Central memory CD4-positive, alpha-beta T cell (primary cell): ENCODE data around the gene TMTC2.

ENCODE experiments used
- DNase-seq: peaks from one replicate; pipeline ENCODE4 v3.0.0; 2022

Gene TMTC2

DNA sequence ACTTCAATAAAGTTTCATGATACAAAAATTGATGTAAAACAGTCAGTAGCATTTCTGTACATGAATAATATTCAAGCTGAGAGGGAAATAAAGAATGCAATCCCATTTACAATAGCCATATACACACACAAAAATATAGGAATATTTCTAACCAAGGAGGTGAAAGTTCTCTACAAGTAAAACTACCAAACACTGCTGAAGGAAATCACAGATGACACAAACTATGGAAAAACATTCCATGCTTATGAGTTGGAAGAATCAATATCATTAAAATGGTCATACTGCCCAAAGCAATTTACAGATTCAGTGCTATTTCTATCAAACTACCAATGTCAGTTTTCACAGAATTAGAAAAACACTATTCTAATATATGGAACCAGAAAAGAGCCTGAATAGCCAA is 272.3 kb downstream of the TMTC2 start:
- DNase-seq = no peak

GRCh38 chr12:82959821-82960220 is 273.1 kb downstream of the TMTC2 start:
- no peak for DNase-seq

GRCh38 chr12:82961835-82962234 is 275.1 kb downstream of the TMTC2 start:
- no peak for DNase-seq

GRCh38 chr12:82963956-82964355 is 277.2 kb downstream of the TMTC2 start:
- no peak for DNase-seq

- no peak for DNase-seq
Measured at GRCh38 chr12:82964446-82964845, 277.7 kb downstream of the TMTC2 start.

DNA sequence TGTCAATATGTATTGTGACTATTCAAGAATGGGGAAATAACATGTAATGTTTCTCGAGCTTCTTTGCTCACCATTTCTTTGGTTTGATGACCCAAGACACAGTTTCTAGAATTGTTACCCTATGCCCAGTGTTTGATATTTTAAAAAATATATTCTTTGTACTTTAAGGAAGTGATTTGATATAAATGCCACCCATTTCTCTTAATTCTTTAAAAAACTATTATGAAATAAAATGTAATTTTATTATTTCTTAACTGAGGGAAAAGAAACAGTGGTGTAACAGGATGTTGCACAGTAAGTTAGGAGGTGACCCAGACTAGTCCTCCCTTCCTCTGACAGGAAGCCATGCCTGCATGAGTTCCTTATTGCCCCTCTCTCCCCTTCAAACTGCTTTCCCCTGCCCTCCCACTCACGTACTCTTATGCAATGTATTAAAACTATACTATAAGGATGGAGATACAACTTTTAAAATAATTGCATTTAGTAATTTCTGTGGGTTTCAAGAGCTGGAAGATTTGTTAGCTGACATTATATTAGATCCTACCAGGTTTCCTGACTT is 279.4 kb downstream of the TMTC2 start:
- DNase-seq = no peak

DNA sequence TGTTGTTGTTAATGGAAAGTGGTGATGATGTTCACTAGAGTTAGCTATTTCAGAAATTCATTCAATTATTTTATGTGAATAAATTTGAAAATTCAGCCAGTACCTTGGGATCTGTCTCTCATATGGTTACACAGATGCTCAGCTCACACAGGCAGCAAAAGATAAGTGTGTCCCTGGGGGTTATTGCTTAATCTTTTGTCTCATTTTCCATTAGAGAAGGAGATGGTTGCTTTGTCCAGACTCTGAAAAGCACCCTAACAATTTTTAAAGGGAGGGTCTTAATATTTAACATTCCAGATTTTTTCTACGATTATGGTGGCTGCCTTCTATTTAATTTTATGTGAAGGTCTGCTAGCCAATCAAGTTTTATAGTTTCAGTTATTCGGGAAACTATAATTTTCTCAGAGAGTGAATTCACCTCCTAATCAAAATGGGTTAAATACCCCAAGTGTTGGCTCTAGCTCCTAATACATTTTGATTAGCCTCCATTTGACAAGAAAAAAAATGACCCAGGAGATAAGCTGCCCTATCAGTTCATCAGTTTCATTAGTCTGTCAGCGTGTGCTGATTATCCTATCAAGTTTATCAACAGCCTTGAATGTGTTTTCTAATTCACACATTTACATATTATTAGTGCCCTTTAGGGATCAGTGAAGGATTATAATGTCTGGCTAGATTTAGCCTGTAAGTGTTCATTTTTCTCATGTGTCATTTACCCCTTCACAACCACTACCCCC is 282.1 kb downstream of the TMTC2 start:
- DNase-seq = no peak

DNA sequence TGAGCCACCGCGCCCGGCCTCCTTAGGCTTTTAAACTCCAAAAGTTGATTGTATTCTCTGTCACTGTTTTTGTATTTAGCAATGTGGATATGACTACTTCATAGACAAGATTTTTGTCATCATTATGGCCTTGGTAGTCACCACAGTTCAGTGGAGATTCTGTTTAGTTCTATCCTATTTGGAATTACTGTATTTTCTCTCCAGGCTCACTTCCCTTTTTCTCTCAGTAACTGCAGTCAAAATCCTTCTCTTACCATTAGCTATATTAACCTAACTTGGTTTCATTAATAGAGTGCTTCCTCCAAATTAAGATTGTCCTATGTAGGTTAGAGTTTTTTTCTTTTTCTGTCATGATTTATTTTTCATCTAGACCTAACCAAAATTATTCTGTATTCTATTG is 283.9 kb downstream of the TMTC2 start:
- DNase-seq = no peak

- DNase-seq = no peak
Measured at GRCh38 chr12:82971584-82971983, 284.9 kb downstream of the TMTC2 start.

- no peak for DNase-seq
Measured at GRCh38 chr12:82972624-82973023, 285.9 kb downstream of the TMTC2 start.

DNA sequence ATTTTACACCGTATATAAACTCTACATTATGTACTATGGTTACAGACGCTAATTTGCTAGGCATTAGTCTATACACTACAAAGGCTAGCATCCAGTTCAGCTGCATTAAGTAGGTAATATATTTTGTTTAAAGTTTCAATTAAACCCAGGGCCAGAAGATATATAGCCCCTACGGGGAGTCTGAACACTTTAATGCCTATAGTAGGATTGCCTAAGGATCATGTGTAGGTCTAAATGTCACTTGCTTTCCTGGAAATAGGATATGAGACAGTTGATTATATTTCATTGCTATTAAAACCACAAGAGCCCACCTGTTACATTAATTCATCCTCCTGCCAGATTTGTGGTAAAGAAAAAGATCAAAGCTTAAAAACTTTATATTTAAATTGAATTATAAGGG is 286.9 kb downstream of the TMTC2 start:
- no peak for DNase-seq

DNA sequence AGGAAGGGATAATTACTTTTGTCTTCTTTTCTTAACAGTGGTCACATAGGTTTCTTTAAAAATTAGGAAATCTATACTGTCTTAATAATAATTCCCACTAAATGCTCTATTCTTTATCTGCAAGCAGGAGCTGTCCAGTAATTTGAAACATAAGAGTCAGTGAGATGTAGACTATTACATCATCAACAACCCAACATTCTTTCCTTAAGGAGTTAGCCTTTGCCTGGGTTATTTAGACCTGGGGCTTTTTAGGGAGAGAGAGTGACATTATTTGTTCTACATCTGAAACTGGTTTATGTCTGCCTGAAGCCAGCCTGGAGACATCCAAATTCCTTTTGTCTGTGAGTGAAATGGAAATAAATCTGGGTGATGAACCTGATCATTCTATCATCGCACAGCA is 294.4 kb downstream of the TMTC2 start:
- DNase-seq = no peak

DNA sequence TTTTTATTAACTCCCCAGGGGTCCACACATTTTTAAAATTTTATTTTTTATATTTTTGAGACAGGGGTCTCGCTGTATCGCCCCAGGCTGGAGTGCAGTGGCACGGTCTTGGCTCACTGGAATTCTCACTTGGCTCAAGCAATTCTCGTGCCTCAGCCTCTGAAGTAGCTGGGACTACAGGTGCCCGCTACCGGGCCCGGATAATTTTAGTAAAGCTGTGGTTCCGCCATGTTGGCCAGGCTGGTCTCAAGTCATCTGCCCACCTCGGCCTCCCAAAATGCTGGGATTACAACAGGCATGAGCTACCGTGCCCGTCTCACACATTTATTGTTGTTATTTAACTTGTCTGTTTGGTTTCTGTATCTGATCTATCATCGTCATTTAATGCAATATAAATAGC is 307.4 kb downstream of the TMTC2 start:
- no peak for DNase-seq

- no peak for DNase-seq
Measured at GRCh38 chr12:82996168-82996812, 309.6 kb downstream of the TMTC2 start.

DNA sequence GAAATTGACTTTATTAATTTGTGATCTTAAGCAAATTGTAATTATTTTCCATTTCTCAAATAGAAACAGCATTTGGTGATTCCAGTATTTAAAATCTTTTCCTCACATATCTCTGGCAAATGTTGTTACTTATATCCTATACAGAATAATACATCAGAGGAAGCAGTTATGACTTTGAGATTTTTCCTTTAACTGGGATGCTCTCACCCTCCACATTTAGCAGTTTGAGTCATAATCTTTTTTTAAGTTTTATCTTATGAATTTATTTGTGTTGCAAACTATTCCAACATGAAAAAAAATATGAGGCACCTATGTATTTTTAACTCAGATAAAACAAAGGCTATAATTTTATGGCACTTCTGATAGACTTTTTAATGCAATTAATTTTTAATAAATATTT is 311.8 kb downstream of the TMTC2 start:
- DNase-seq = no peak

- DNase-seq = no peak
Measured at GRCh38 chr12:83003026-83003425, 316.3 kb downstream of the TMTC2 start.

DNA sequence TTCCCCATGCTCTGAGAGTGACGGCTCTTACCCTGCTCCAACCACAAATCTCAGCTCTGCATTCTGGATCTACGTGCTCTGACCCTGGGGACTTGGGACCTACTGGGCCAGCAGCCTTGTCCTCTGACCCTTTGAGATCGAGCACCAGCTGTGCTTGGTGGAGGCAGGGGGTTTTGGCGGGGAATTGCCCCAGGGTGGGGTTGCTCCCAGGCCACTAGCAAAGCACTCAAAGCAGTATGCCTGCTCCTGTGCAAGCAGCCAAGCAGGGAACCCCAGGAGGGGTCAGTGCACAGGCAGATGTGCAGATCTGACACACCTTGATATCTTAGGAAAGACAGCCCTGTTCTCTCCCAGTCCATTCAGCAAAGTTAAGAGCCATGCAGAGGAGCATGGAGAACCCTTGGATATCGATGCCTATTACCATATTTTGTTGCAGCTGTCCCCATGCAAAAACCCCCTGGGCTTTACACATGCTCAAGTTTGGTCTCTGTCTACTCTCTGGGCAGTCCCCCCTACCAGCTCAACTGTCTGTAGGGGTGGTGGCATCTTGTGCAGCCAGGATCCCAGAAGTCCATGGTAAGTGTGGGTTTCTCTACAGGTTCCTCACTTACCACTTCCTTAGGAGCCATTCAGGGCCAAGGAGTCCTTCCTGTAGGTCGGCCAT is 319.0 kb downstream of the TMTC2 start:
- DNase-seq = no peak

DNA sequence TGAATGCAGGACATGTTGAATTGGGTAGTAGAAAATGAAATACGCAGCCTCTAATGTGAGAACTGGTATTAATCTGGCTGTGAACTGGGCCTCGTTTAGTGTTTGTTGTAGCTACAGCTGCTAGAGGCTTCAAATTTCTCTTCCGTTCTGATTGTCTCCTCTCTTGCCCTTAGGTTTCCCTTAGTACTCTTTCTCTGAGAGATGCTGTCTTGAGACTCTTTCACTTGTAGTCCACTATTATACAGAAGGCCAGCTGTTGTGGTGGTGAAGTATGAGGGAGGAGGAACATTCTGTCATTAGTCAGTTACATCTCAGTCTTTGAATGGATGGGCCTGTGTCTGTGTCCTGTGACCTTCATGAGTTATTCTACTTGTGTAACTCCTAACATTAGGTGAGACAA is 322.0 kb downstream of the TMTC2 start:
- no peak for DNase-seq

DNA sequence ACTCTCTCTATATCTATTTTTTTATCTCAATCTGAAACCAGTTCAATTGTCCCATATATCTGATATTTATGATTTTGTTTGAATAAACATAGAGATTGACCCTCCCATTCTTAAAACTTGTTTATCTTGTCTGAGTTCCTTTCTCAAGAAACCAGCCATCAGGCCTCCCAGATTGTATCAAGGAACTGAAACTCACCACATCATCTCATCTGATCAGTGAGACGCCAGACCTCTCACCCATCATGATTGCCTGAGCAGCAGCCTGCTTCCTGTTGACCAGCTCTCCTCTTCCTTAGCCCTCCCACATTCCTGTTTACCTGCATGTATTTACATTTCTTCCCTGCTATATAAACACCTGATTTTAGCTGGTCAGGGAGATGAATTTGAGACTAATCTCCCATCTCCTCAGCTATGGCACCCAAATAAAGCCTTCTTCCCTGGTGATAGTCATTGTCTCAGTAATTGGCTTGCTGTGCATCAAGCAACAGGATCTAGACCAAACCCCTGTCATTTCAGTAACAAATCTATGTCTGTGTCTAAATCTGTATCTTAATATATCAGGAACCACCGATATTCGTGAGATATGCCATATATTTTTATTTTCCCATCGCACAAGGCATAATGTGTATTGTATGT is 323.6 kb downstream of the TMTC2 start:
- no peak for DNase-seq

DNA sequence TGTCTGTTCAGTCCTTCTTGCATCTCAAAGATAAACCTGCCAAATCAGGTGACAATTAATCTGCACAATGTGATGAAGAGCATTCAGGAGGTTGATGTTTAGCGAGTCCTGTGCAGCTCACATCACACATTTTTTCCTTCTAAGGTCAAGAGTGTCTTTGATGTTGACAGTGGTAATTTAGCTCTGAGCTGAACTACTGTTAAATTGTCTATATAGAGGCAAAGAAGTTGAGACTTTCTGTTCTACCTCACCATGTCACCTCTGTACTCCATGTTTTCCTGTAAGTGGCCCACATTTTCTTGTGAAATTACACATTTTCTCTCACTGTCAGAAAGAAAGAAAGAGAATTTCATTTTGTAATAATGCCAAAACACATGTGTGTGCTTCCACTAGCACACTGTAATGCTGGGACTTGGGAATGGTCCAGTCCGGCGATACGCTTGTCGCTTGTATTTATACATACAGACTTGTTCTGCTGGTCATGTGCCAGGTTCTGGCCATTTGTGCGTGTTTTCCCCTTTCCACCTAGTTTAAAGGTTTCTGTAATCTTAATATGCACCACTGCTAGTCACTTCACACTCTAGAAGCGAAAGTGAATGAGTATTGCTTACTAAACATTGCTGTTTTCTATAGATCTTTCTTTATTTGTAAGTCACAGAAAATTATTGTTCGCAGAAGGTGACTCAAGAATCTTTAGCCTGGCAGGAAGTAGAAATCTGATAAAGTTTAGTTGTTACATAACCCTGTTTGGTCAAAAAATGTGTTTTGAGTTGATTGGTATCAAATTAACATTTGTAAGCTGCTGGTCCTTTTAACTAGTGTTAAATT is 328.9 kb downstream of the TMTC2 start:
- no peak for DNase-seq

DNA sequence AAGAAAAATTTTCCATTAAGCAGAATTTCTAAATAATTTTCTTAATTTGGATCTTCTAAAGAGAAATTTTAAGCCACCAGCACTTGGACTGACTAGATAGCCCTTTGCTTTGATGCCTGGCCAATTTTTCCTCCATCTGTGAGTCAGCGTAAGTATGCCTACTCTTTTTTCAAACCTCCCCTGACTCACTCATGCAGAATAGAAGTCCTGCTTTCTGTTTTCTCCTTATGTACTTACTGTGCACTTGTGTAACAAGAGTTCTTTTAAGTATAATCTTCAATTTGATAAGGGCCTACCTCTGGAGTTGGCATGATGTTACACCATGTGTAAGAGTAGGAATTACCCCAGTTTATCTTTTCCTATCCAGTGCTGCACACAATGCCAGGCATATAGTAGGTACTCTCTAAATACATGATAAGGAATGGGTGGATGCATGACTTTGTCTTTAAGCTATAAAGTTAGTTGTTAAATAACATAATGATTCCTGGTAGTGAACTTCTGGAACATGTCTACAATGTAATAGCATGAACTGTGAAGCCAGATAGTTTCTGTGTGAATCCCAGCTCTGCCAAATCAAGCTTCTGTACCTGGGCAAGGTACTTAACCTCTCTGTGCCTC is 329.6 kb downstream of the TMTC2 start:
- DNase-seq = no peak

GRCh38 chr12:83016991-83017390 is 330.3 kb downstream of the TMTC2 start:
- no peak for DNase-seq
